ENCODE measurements around the gene VCX. TPM values are rescaled to one million over a fixed set of nuclear protein-coding genes. Genes with fewer than 3 reads are reported as not detected.

Gene VCX
- total and polyA plus RNA-seq, 2 donors (not counting 3 experiments of a cell fraction or from before 2014, with no cell fraction given): not detected

- Histone ChIP-seq H4K20me1 (replicated peaks; ENCODE audit: control insufficient read depth, extremely low read depth, insufficient read depth, low read length) (no peaks in the 10 kb centered on the region), H3K4me1 (ENCODE audit: control insufficient read depth, extremely low read depth, insufficient read depth, low read length) (no peaks in the 10 kb centered on the region), H3K9me3 (replicated peaks; ENCODE audit: control insufficient read depth, insufficient read depth, low read length) (peaks cover under 1% of the 10 kb centered on the region), H3K27me3 (ENCODE audit: control insufficient read depth in 2 of 2, insufficient read depth in 2 of 2, low read length in 2 of 2) (no peaks in the 10 kb centered on the region), H3K27ac (ENCODE audit: insufficient read depth, low read depth, low read length) (no peak overlapping the region), H3K36me3 (ENCODE audit: control insufficient read depth in 2 of 2, extremely low read depth in 1 of 2, insufficient read depth in 2 of 2, low read length in 2 of 2) (no peaks in the 10 kb centered on the region), H3K4me2 (ENCODE audit: insufficient read depth, low read length) (no peak overlapping the region), H2AFZ (ENCODE audit: low read depth, low read length) (no peak overlapping the region), H3K9me1 (replicated peaks; ENCODE audit: control insufficient read depth, extremely low read depth, insufficient read depth, low read length) (no peaks in the 10 kb centered on the region), H3K9ac (replicated peaks; ENCODE audit: extremely low read depth, insufficient read depth, low read length) (no peak overlapping the region), H3K79me2 (ENCODE audit: control insufficient read depth, insufficient read depth, low read length) (no peaks in the 10 kb centered on the region), H3K4me3 (replicated peaks in 1 of 3; ENCODE audit: insufficient read depth in 1 of 3, low read depth in 1 of 3, low read length in 3 of 3) (no peak overlapping the region)
- intact Hi-C loops (cut with micrococcal nuclease): no loop called here
- BruUV-seq (replicated peaks): no TSS peak
- CTCF ChIA-PET: no interaction called here
- no peak for DNase-seq (ENCODE audit: low read depth, low spot score)
- dilution Hi-C loops (cut with MboI; ENCODE audit: extremely low pct_ligation_motif_present, low sequenced_read_pairs): no loop called here
- FAIRE-seq: no peak
- POLR2A ChIA-PET: no interaction called here
- TF ChIP-seq EZH2 (IDR thresholded peaks at IDR 0.05; ENCODE audit: borderline replicate concordance, low read depth, low read length, severe bottlenecking): no peak
- no peak for TF ChIP-seq MYC (IDR thresholded peaks at IDR 0.05; ENCODE audit: low read depth, low read length)
- TF ChIP-seq JUN (IDR thresholded peaks at IDR 0.05; ENCODE audit: borderline replicate concordance, insufficient read depth, insufficient read length, low read depth): no peak
- no peak for TF ChIP-seq POLR2A (IDR thresholded peaks at IDR 0.05; ENCODE audit: low read depth, low read length)
- no peak for TF ChIP-seq POLR2AphosphoS5 (IDR thresholded peaks at IDR 0.05; ENCODE audit: insufficient read depth, low read depth, low read length)
- TF ChIP-seq MAX (IDR thresholded peaks at IDR 0.05; ENCODE audit: insufficient read depth, insufficient read length): no peak
- no peak for TF ChIP-seq FOS (IDR thresholded peaks at IDR 0.05; ENCODE audit: borderline replicate concordance, insufficient read depth, low read length)
- no peak for TF ChIP-seq GATA2 (IDR thresholded peaks at IDR 0.05; ENCODE audit: insufficient read depth, insufficient read length, low read depth, low read length)
- TF ChIP-seq CTCF (IDR thresholded peaks at IDR 0.05; ENCODE audit: extremely low read depth in 1 of 2, insufficient read depth in 1 of 2, low read depth in 1 of 2, low read length in 2 of 2): no peak
These were observed 14.4 kb upstream of the VCX start for GRCh38 chrX:7828594-7828993.

Data from endothelial cell of umbilical vein (primary cell).